ENCODE measurements around the gene DLK1. TPM values are rescaled to one million over a fixed set of nuclear protein-coding genes. Genes with fewer than 3 reads are reported as not detected.

Gene DLK1
- total RNA-seq, 5 donors from 2014 or later (not counting 1 experiment from before 2014, with no cell fraction given): 1.7 to 2.2 (median 2.2) TPM; not detected in 2

DNA sequence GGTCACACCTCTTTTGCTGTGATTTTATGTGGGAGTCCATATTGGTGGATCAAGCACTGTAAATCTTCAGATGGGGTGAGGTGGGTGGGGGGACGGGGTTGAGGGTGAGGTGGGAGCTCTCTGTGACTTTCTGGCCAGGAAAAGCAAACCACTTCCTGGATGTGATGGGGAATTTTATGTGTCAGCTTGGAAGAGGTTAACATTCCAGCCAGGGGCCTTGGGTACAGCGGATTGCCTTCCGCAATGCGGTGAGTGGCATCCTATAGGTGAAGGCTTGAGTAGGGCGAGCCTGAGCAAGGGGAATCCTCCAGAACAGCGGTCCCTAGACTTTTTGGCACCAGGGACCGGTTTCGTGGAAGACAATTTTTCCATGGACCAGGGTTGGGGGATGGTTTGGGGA lies 36.2 kb downstream of the DLK1 start:
- Mint-ChIP-seq H3K4me1 (no peaks in the 10 kb centered on the region), H3K27ac (no peak overlapping the region), H3K27me3 (peaks cover 5 to 16% of the 10 kb centered on the region in 2 donors), H3K4me3 (no peak overlapping the region), H3K9me3 (no peaks in the 10 kb centered on the region), H3K36me3 (no peaks in the 10 kb centered on the region)
- DNase-seq (no peak), ATAC-seq (replicated peaks in 1 of 4) (no peak)
- Histone ChIP-seq H3K36me3 (ENCODE audit: control insufficient read depth in 2 of 2, extremely low read depth in 1 of 2, insufficient read depth in 1 of 2, low read length in 1 of 2) (no peaks in the 10 kb centered on the region), H3K27me3 (replicated peaks in 1 of 2; ENCODE audit: control insufficient read depth in 2 of 2, extremely low read depth in 1 of 2, insufficient read depth in 2 of 2, low read length in 1 of 2) (peaks cover 0 to 18% of the 10 kb centered on the region in 2 experiments), H3K4me1 (ENCODE audit: control insufficient read depth in 1 of 2, extremely low read depth in 1 of 2, insufficient read depth in 2 of 2, low read length in 2 of 2) (no peaks in the 10 kb centered on the region), H3K27ac (ENCODE audit: low read length) (no peak overlapping the region), H3K9me3 (no peaks in the 10 kb centered on the region), H3K4me3 (ENCODE audit: control insufficient read depth in 1 of 2, extremely low read depth in 1 of 2, low read length in 1 of 2) (no peak overlapping the region)
- POLR2A ChIA-PET: no interaction called here
- 86% methylated on average over 5 of the region's 8 CpGs for WGBS (ENCODE audit: insufficient coverage)
- CTCF ChIA-PET: no interaction called here

DNA sequence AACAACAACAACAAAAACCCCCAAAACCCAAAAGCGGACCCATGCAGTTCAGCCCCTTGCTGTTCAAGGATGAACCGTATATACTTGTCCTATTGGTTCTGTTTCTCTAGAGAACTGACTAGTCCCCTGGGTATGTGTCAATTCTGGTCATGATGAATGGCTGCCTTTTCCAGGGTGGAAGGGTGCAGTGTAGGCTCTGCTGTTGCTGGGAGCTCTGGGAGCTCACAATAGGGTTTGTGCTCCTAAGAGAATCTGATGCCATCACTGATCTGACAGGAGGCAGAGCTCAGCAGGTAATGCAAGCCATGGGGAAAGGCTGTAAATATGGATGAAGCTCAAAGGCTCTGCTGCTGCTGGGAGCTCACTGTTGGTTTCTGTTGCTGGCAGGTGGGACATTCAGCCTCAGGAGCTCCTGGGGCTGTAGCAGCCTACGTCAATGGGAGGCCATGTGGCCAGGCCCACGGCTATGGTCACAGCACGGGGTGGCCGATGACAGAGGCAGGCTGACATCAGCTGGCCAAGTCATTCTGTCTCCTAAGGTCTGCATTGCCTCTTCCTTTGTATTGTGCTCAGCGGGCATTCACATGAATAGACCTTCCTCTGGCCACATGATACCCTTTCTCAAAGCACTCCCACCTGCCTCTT lies 37.9 kb downstream of the DLK1 start:
- no peaks in the 10 kb centered on the region for H3K4me1 ChIP-seq (ENCODE audit: control insufficient read depth in 1 of 2, extremely low read depth in 1 of 2, insufficient read depth in 2 of 2, low read length in 2 of 2)
- peaks cover 0 to 22% of the 10 kb centered on the region in 2 experiments for H3K27me3 ChIP-seq (replicated peaks in 1 of 2; ENCODE audit: control insufficient read depth in 2 of 2, extremely low read depth in 1 of 2, insufficient read depth in 2 of 2, low read length in 1 of 2)
- no peaks in the 10 kb centered on the region for H3K36me3 ChIP-seq (ENCODE audit: control insufficient read depth in 2 of 2, extremely low read depth in 1 of 2, insufficient read depth in 1 of 2, low read length in 1 of 2)
- WGBS (ENCODE audit: insufficient coverage): 91% methylated on average over 6 of the region's 7 CpGs
- no peaks in the 10 kb centered on the region for H3K9me3 Mint-ChIP-seq
- H3K27ac ChIP-seq (ENCODE audit: low read length): no peak overlapping the region
- no peak for DNase-seq
- H3K27ac Mint-ChIP-seq: no peak overlapping the region
- no peak for ATAC-seq (replicated peaks in 1 of 4)
- no peaks in the 10 kb centered on the region for H3K4me1 Mint-ChIP-seq
- H3K4me3 Mint-ChIP-seq: no peak overlapping the region
- H3K4me3 ChIP-seq (ENCODE audit: control insufficient read depth in 1 of 2, extremely low read depth in 1 of 2, low read length in 1 of 2): no peak overlapping the region
- H3K36me3 Mint-ChIP-seq: no peaks in the 10 kb centered on the region
- H3K9me3 ChIP-seq: no peaks in the 10 kb centered on the region
- peaks cover 7 to 12% of the 10 kb centered on the region in 2 donors for H3K27me3 Mint-ChIP-seq
- POLR2A ChIA-PET: no interaction called here
- CTCF ChIA-PET: no interaction called here

GRCh38 chr14:100765296-100765695 lies 38.6 kb downstream of the DLK1 start:
- no peak overlapping the region for H3K27ac Mint-ChIP-seq
- no peak overlapping the region for H3K4me3 Mint-ChIP-seq
- POLR2A ChIA-PET: no interaction called here
- DNase-seq: no peak
- H3K4me1 Mint-ChIP-seq: no peaks in the 10 kb centered on the region
- no peaks in the 10 kb centered on the region for H3K9me3 Mint-ChIP-seq
- no peaks in the 10 kb centered on the region for H3K9me3 ChIP-seq
- H3K27me3 ChIP-seq (replicated peaks in 1 of 2; ENCODE audit: control insufficient read depth in 2 of 2, extremely low read depth in 1 of 2, insufficient read depth in 2 of 2, low read length in 1 of 2): peaks cover 0 to 22% of the 10 kb centered on the region in 2 experiments
- H3K4me3 ChIP-seq (ENCODE audit: control insufficient read depth in 1 of 2, extremely low read depth in 1 of 2, low read length in 1 of 2): no peak overlapping the region
- CTCF ChIA-PET: no interaction called here
- H3K4me1 ChIP-seq (ENCODE audit: control insufficient read depth in 1 of 2, extremely low read depth in 1 of 2, insufficient read depth in 2 of 2, low read length in 2 of 2): no peaks in the 10 kb centered on the region
- ATAC-seq (replicated peaks in 1 of 4): no peak
- H3K27me3 Mint-ChIP-seq: peaks cover 10 to 16% of the 10 kb centered on the region in 2 donors
- WGBS (ENCODE audit: insufficient coverage): no CpG with 5 or more reads among the region's 2 CpGs
- no peaks in the 10 kb centered on the region for H3K36me3 ChIP-seq (ENCODE audit: control insufficient read depth in 2 of 2, extremely low read depth in 1 of 2, insufficient read depth in 1 of 2, low read length in 1 of 2)
- no peak overlapping the region for H3K27ac ChIP-seq (ENCODE audit: low read length)
- no peaks in the 10 kb centered on the region for H3K36me3 Mint-ChIP-seq

- no peak for DNase-seq
Observed at GRCh38 chr14:100765991-100766390, 39.3 kb downstream of the DLK1 start.

GRCh38 chr14:100767003-100767787 lies 40.5 kb downstream of the DLK1 start:
- Histone ChIP-seq H3K4me3 (ENCODE audit: control insufficient read depth in 1 of 2, extremely low read depth in 1 of 2, low read length in 1 of 2) (no peak overlapping the region), H3K4me1 (ENCODE audit: control insufficient read depth in 1 of 2, extremely low read depth in 1 of 2, insufficient read depth in 2 of 2, low read length in 2 of 2) (no peaks in the 10 kb centered on the region), H3K36me3 (ENCODE audit: control insufficient read depth in 2 of 2, extremely low read depth in 1 of 2, insufficient read depth in 1 of 2, low read length in 1 of 2) (no peaks in the 10 kb centered on the region), H3K9me3 (no peaks in the 10 kb centered on the region), H3K27me3 (replicated peaks in 1 of 2; ENCODE audit: control insufficient read depth in 2 of 2, extremely low read depth in 1 of 2, insufficient read depth in 2 of 2, low read length in 1 of 2) (peaks cover 0 to 28% of the 10 kb centered on the region in 2 experiments), H3K27ac (ENCODE audit: low read length) (no peak overlapping the region)
- ATAC-seq (replicated peaks in 1 of 4) (no peak), DNase-seq (no peak)
- CTCF ChIA-PET: no interaction called here
- WGBS (ENCODE audit: insufficient coverage): 84% methylated on average over 12 of the region's 15 CpGs
- H3K4me3 Mint-ChIP-seq: no peak overlapping the region
- H3K9me3 Mint-ChIP-seq: no peaks in the 10 kb centered on the region
- no peaks in the 10 kb centered on the region for H3K4me1 Mint-ChIP-seq
- H3K27ac Mint-ChIP-seq: no peak overlapping the region
- POLR2A ChIA-PET: no interaction called here
- H3K36me3 Mint-ChIP-seq: no peaks in the 10 kb centered on the region
- peaks cover 14 to 22% of the 10 kb centered on the region in 2 donors for H3K27me3 Mint-ChIP-seq

More at GRCh38 chr14:100765991-100766390, 39.3 kb downstream of the DLK1 start:
- Histone ChIP-seq H3K27ac (ENCODE audit: low read length) (no peak overlapping the region), H3K4me1 (ENCODE audit: control insufficient read depth in 1 of 2, extremely low read depth in 1 of 2, insufficient read depth in 2 of 2, low read length in 2 of 2) (no peaks in the 10 kb centered on the region), H3K36me3 (ENCODE audit: control insufficient read depth in 2 of 2, extremely low read depth in 1 of 2, insufficient read depth in 1 of 2, low read length in 1 of 2) (no peaks in the 10 kb centered on the region), H3K27me3 (replicated peaks in 1 of 2; ENCODE audit: control insufficient read depth in 2 of 2, extremely low read depth in 1 of 2, insufficient read depth in 2 of 2, low read length in 1 of 2) (peaks cover 0 to 28% of the 10 kb centered on the region in 2 experiments), H3K9me3 (no peaks in the 10 kb centered on the region), H3K4me3 (ENCODE audit: control insufficient read depth in 1 of 2, extremely low read depth in 1 of 2, low read length in 1 of 2) (no peak overlapping the region)
- ATAC-seq (replicated peaks in 1 of 4): no peak
- no CpG with 5 or more reads among the region's 7 CpGs for WGBS (ENCODE audit: insufficient coverage)
- POLR2A ChIA-PET: no interaction called here
- no peaks in the 10 kb centered on the region for H3K9me3 Mint-ChIP-seq
- H3K27me3 Mint-ChIP-seq: peaks cover 15 to 22% of the 10 kb centered on the region in 2 donors
- no peaks in the 10 kb centered on the region for H3K36me3 Mint-ChIP-seq
- no peak overlapping the region for H3K4me3 Mint-ChIP-seq
- H3K27ac Mint-ChIP-seq: no peak overlapping the region
- no peaks in the 10 kb centered on the region for H3K4me1 Mint-ChIP-seq
- CTCF ChIA-PET: no interaction called here

- CTCF ChIA-PET: no interaction called here
- Histone ChIP-seq H3K9me3 (no peaks in the 10 kb centered on the region), H3K36me3 (ENCODE audit: control insufficient read depth in 2 of 2, extremely low read depth in 1 of 2, insufficient read depth in 1 of 2, low read length in 1 of 2) (no peaks in the 10 kb centered on the region), H3K4me1 (ENCODE audit: control insufficient read depth in 1 of 2, extremely low read depth in 1 of 2, insufficient read depth in 2 of 2, low read length in 2 of 2) (no peaks in the 10 kb centered on the region), H3K4me3 (ENCODE audit: control insufficient read depth in 1 of 2, extremely low read depth in 1 of 2, low read length in 1 of 2) (no peak overlapping the region), H3K27ac (ENCODE audit: low read length) (no peak overlapping the region), H3K27me3 (replicated peaks in 1 of 2; ENCODE audit: control insufficient read depth in 2 of 2, extremely low read depth in 1 of 2, insufficient read depth in 2 of 2, low read length in 1 of 2) (peaks cover 0 to 30% of the 10 kb centered on the region in 2 experiments)
- Mint-ChIP-seq H3K27me3 (peaks cover 14 to 22% of the 10 kb centered on the region in 2 donors), H3K27ac (no peak overlapping the region), H3K4me1 (no peaks in the 10 kb centered on the region), H3K9me3 (no peaks in the 10 kb centered on the region), H3K4me3 (no peak overlapping the region), H3K36me3 (no peaks in the 10 kb centered on the region)
- DNase-seq (no peak), ATAC-seq (replicated peaks in 1 of 4) (no peak)
- POLR2A ChIA-PET: no interaction called here
- 72% methylated on average over 9 of the region's 14 CpGs for WGBS (ENCODE audit: insufficient coverage)
Observed at GRCh38 chr14:100767788-100768536, 41.3 kb downstream of the DLK1 start.

Data from T-cell (primary cell).